Measurements from ENCODE around the gene ARHGAP9. TPM values are rescaled to one million over a fixed set of nuclear protein-coding genes. Genes with fewer than 3 reads are reported as not detected.

The ARHGAP9 gene
- total RNA-seq, 1 donor from 2014 or later: 54.2 TPM

- Histone ChIP-seq H3K27me3 (ENCODE audit: low read depth) (no peaks in the 10 kb centered on the region), H3K4me3 (no peak overlapping the region), H3K27ac (no peak overlapping the region), H3K4me1 (peaks cover 35% of the 10 kb centered on the region), H3K9me3 (no peaks in the 10 kb centered on the region), H3K36me3 (peaks cover 68% of the 10 kb centered on the region)
- ATAC-seq (no peak), DNase-seq (no peak)
- no peak for TF ChIP-seq CTCF (IDR thresholded peaks at IDR 0.05)
- intact Hi-C loops (cut with DNase I): no loop called here
These were observed 46.1 kb upstream of the ARHGAP9 start for GRCh38 chr12:57525615-57526383.

DNA sequence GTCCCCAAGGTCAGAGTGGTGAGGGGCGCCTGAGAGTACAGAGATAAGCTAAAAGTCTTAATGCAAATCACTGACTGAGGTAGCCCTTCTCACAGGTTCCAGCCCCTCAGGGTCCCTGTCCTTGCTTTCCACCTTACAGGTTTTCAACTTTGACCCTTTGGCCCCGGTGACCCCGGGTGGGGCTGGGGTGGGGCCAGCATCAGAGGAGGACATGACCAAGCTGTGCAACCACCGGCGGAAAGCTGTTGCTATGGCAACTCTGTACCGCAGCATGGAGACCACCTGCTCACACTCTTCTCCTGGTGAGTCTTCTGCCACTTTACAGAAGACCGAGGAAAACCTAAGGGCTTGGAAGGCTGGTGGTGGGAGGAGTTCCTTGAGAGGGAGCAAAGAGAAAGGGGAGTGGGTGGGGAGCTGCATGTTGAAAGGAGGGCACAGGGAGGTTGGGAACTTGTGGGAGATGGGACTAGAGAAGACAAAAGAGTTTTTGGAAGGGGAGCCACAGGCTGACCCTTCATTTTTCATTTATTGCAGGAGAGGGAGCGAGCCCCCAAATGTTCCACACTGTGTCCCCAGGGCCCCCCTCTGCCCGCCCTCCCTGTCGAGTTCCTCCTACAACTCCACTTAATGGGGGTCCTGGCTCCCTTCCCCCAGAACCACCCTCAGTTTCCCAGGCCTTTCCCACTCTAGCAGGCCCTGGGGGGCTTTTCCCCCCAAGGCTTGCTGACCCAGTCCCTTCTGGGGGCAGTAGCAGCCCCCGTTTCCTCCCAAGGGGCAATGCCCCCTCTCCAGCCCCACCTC lies 45.3 kb upstream of the ARHGAP9 start:
- H3K4me1 ChIP-seq: peaks cover 35% of the 10 kb centered on the region
- intact Hi-C loops (cut with DNase I): no loop called here
- peaks cover 60% of the 10 kb centered on the region for H3K36me3 ChIP-seq
- H3K4me3 ChIP-seq: no peak overlapping the region
- DNase-seq: no peak
- H3K9me3 ChIP-seq: no peaks in the 10 kb centered on the region
- H3K27me3 ChIP-seq (ENCODE audit: low read depth): no peaks in the 10 kb centered on the region
- H3K27ac ChIP-seq: no peak overlapping the region
- TF ChIP-seq CTCF (IDR thresholded peaks at IDR 0.05): no peak
- no peak for ATAC-seq

- Histone ChIP-seq H3K4me1 (peaks cover 41% of the 10 kb centered on the region), H3K9me3 (no peaks in the 10 kb centered on the region), H3K27ac (peak overlapping the region; percentile 97), H3K36me3 (peaks cover 50% of the 10 kb centered on the region), H3K4me3 (peak overlapping the region; percentile 90), H3K27me3 (ENCODE audit: low read depth) (no peaks in the 10 kb centered on the region)
- no peak for ATAC-seq
- DNase-seq: no peak
- TF ChIP-seq CTCF (IDR thresholded peaks at IDR 0.05): no peak
- intact Hi-C loops (cut with DNase I): no loop called here
These were observed 44.3 kb upstream of the ARHGAP9 start for GRCh38 chr12:57523706-57524614.

GRCh38 chr12:57522887-57523705 lies 43.4 kb upstream of the ARHGAP9 start:
- intact Hi-C loops (cut with DNase I): no loop called here

More at GRCh38 chr12:57522887-57523705, 43.4 kb upstream of the ARHGAP9 start:
- Histone ChIP-seq H3K27me3 (ENCODE audit: low read depth) (no peaks in the 10 kb centered on the region), H3K4me1 (peaks cover 49% of the 10 kb centered on the region), H3K9me3 (no peaks in the 10 kb centered on the region), H3K4me3 (peak overlapping the region; percentile 90), H3K36me3 (peaks cover 42% of the 10 kb centered on the region), H3K27ac (peak overlapping the region; percentile 97)
- no peak for TF ChIP-seq CTCF (IDR thresholded peaks at IDR 0.05)
- ATAC-seq (peak; percentile 2 to 13), DNase-seq (peak; percentile 86)

All from lower lobe of right lung (tissue), 2 donors.